OCI-LY7 (cell line): ENCODE results near the gene COL8A1. TPM values are rescaled to one million over a fixed set of nuclear protein-coding genes. Genes with fewer than 3 reads are reported as not detected.

Experiments
- BruUV-seq: library from RNA; stranded (reverse); fragments of 400-500 nt; replicated peaks from 2 replicates; lab custom pipeline; 2021; lab: Mats Ljungman, UMichigan
- CTCF ChIA-PET: fragments of 300-600 bp; sonication (Branson Sonifier 250); formaldehyde crosslinking; loops from one replicate; lab custom pipeline; 2022; ENCODE audit warnings: antibody characterized with exemption; ENCODE audit not compliant: unreplicated experiment; lab: Charles Lee
- POLR2A ChIA-PET: fragments of 300-600 bp; sonication (Branson Sonifier 250); formaldehyde crosslinking; loops from one replicate; lab custom pipeline; 2022; ENCODE audit warnings: antibody characterized with exemption; lab: Charles Lee
- DNase-seq: peaks from one replicate; pipeline ENCODE4 v3.0.0-alpha.2; 2015; ENCODE audit warnings: low spot score
- H2AFZ ChIP-seq: fragments of 200-600 bp; sonication (generic), shearing (Covaris generic); 2 replicates; pipeline ENCODE4 v1.6.1; 2014; ENCODE audit warnings: mild to moderate bottlenecking, antibody characterized with exemption, low read length, moderate library complexity
- H3K27ac ChIP-seq: fragments of 200-600 bp; sonication (generic); 2 replicates; pipeline ENCODE4 v1.5.1; 2014; ENCODE audit warnings: mixed run types, low read depth, mild to moderate bottlenecking, moderate library complexity, low read length, inconsistent platforms; ENCODE audit not compliant: poor library complexity, severe bottlenecking
- H3K36me3 ChIP-seq: fragments of 200-600 bp; sonication (generic); 2 replicates; pipeline ENCODE4 v1.6.1; 2014; ENCODE audit warnings: mild to moderate bottlenecking, antibody characterized with exemption, low read length, moderate library complexity, mixed read lengths; ENCODE audit not compliant: insufficient read depth
- H3K4me1 ChIP-seq: fragments of 200-600 bp; sonication (generic); 2 replicates; pipeline ENCODE4 v1.5.1; 2014; ENCODE audit warnings: mild to moderate bottlenecking, low read length; ENCODE audit not compliant: insufficient read depth, poor library complexity, severe bottlenecking
- H3K4me2 ChIP-seq: fragments of 200-600 bp; sonication (generic); 2 replicates; pipeline ENCODE4 v1.6.1; 2014; ENCODE audit warnings: mild to moderate bottlenecking, low read length
- H3K4me3 ChIP-seq: fragments of 200-600 bp; sonication (generic); 2 replicates; pipeline ENCODE4 v1.5.1; 2014; ENCODE audit warnings: mild to moderate bottlenecking, low read depth, low read length; ENCODE audit not compliant: poor library complexity, severe bottlenecking
- H3K79me2 ChIP-seq: fragments of 200-600 bp; sonication (generic); 2 replicates; pipeline ENCODE4 v1.6.1; 2016; ENCODE audit warnings: low read depth, mild to moderate bottlenecking, low read length, moderate library complexity, mixed read lengths; ENCODE audit not compliant: insufficient read depth
- H3K9me2 ChIP-seq: fragments of 200-600 bp; sonication (generic); 2 replicates; pipeline ENCODE4 v1.6.1; 2016; ENCODE audit warnings: mild to moderate bottlenecking, low read length, mixed read lengths; ENCODE audit not compliant: insufficient read depth
- H3K9me3 ChIP-seq: fragments of 200-600 bp; sonication (generic); 2 replicates; pipeline ENCODE4 v1.6.1; 2014; ENCODE audit warnings: mild to moderate bottlenecking, mixed run types, low read length, mixed read lengths
- H4K20me1 ChIP-seq: fragments of 200-600 bp; sonication (generic); 2 replicates; pipeline ENCODE4 v1.6.1; 2014; ENCODE audit warnings: mild to moderate bottlenecking, antibody characterized with exemption, low read length, moderate library complexity, mixed read lengths; ENCODE audit not compliant: insufficient read depth
- EZH2phosphoT487 ChIP-seq: fragments of 200-600 bp; sonication (generic); IDR thresholded peaks from 2 replicates; pipeline ENCODE4 v1.6.1; 2018; ENCODE audit warnings: low read depth, borderline replicate concordance, mild to moderate bottlenecking, mixed run types, antibody characterized with exemption, low read length, moderate library complexity, mixed read lengths
- intact Hi-C: fragments of 100-400 bp; cut with micrococcal nuclease; formaldehyde crosslinking; loops from one replicate; pipeline ENCODE4 v1.10.0; 2022; ENCODE audit not compliant: unreplicated experiment
- total RNA-seq, 2 experiments: library from RNA; depleted of rRNA in 1 of 2; stranded (reverse); fragments of >200 nt in 1 of 2; shearing (Covaris generic) in 1 of 2; gene quantifications; 2 replicates each; pipeline ENCODE4 v1.2.3, GENCODE V29; 2014 to 2022
- TF ChIP-seq, protein P1 (sequence below): fragments of 200-600 bp; sonication (generic); conservative IDR thresholded peaks from 2 replicates; pipeline ENCODE4 v1.5.1; 2014; ENCODE audit warnings: mild to moderate bottlenecking, antibody characterized with exemption, low read length, moderate library complexity, mixed read lengths

COL8A1 gene
- total RNA-seq, 2 experiments from 2014 or later: 0.10 TPM; not detected in 1

DNA sequence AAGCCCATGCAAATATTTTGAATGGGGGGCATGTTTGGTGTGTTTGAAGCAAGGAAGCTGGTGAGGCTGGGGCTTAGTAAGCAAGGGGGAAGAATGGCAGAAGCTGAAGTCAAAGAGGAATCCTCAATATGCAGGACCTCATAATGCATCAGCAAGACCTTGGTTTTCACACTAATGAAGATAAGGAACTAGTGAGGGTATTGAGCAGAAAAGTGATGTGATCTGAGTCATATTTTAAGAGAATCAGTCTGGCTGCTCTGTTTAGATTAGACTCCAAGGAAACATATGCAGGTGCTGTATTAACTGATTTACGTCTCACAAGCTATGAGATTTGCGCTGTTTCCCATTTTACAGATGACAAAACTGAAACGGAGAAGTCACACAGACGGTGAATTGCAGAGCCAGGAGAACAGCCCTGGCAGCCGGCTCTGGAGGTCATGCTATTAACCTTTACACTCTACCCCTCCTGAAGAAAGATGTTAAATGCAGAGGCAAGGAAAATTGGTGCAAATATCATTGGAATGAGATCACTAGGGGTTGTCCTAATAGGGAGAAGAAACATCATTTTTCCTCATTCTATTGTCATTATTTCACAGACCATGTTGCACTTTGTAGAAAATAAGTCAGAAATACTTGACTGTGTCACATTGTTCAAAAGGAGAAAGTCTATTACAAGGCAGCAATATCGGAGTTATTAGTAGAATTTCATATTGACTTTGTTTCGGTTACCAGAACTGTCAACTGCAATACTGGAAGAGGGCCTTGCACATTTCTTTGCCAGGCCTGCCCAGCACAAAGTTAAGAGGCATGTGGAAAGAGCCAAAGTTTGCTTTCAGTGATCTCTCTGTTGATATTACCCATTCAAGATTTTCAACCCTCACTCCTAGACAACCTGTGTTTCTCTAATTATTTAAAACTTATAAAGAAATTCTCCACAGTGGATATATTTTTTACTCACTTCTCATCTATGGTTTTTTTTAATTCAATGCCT is 64.9 kb downstream of the COL8A1 start:
- Histone ChIP-seq H4K20me1 (no peaks in the 10 kb centered on the region), H3K27ac (no peak overlapping the region), H3K9me3 (no peaks in the 10 kb centered on the region), H3K4me1 (no peaks in the 10 kb centered on the region), H3K4me3 (no peak overlapping the region), H3K4me2 (no peak overlapping the region), H3K36me3 (no peaks in the 10 kb centered on the region), H2AFZ (no peak overlapping the region), H3K79me2 (no peaks in the 10 kb centered on the region), H3K9me2 (no peaks in the 10 kb centered on the region)
- CTCF ChIA-PET: no interaction called here
- POLR2A ChIA-PET: no interaction called here
- no peak for DNase-seq
- BruUV-seq: no TSS peak
- TF ChIP-seq, protein P1, sequence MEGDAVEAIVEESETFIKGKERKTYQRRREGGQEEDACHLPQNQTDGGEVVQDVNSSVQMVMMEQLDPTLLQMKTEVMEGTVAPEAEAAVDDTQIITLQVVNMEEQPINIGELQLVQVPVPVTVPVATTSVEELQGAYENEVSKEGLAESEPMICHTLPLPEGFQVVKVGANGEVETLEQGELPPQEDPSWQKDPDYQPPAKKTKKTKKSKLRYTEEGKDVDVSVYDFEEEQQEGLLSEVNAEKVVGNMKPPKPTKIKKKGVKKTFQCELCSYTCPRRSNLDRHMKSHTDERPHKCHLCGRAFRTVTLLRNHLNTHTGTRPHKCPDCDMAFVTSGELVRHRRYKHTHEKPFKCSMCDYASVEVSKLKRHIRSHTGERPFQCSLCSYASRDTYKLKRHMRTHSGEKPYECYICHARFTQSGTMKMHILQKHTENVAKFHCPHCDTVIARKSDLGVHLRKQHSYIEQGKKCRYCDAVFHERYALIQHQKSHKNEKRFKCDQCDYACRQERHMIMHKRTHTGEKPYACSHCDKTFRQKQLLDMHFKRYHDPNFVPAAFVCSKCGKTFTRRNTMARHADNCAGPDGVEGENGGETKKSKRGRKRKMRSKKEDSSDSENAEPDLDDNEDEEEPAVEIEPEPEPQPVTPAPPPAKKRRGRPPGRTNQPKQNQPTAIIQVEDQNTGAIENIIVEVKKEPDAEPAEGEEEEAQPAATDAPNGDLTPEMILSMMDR: no peak
- TF ChIP-seq EZH2phosphoT487: no peak
- intact Hi-C loops: no loop called here

DNA sequence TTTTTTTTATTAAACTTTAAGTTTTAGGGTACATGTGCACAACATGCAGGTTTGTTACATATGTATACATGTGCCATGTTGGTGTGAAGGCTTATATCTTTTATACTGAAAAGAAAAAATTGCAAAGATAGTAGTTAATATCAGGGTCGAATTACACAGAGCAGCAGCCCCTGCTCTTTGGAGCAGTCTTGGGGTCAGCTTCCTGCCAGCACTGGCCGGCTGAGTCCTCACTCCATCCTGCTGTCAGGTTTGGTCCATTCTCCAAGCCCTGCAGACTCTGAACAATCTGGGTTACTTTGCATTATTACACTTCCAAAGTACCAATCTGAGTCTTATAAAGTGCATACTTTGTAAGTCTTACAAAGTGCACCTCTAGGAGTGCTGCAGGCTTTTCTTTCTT is 66.0 kb downstream of the COL8A1 start:
- Histone ChIP-seq H3K4me3 (no peak overlapping the region), H3K79me2 (no peaks in the 10 kb centered on the region), H3K36me3 (no peaks in the 10 kb centered on the region), H3K4me1 (no peaks in the 10 kb centered on the region), H3K9me2 (no peaks in the 10 kb centered on the region), H3K4me2 (no peak overlapping the region), H4K20me1 (no peaks in the 10 kb centered on the region), H3K9me3 (no peaks in the 10 kb centered on the region), H2AFZ (no peak overlapping the region), H3K27ac (no peak overlapping the region)
- TF ChIP-seq EZH2phosphoT487: no peak
- TF ChIP-seq, protein P1: no peak
- DNase-seq: no peak
- intact Hi-C loops: no loop called here
- BruUV-seq: no TSS peak
- ChIA-PET POLR2A (no interaction called here), CTCF (no interaction called here)

DNA sequence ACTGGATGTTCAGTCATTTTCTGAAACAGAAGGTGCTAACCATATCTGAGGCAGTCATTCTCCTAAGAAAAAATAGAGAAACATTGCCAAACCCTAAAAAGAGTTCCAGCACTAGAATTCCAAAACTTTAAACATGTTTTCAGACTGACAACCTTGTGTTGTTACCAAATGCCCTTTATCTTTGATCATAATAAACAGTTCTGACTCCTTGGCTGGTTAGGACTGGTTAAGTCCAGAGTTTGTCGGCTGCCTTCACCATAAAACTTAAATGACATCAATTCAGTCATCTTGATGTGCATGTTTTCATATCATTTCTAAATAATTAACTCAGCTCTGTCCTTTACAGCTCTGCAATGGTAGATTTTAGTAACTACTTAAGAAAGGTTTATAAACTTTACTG is 68.0 kb downstream of the COL8A1 start:
- CTCF ChIA-PET: no interaction called here
- H3K4me2 ChIP-seq: no peak overlapping the region
- TF ChIP-seq, protein P1: no peak
- no peak for TF ChIP-seq EZH2phosphoT487
- H3K4me3 ChIP-seq: no peak overlapping the region
- BruUV-seq: no TSS peak
- H3K36me3 ChIP-seq: no peaks in the 10 kb centered on the region
- no peak overlapping the region for H3K27ac ChIP-seq
- intact Hi-C loops: no loop called here
- no peaks in the 10 kb centered on the region for H4K20me1 ChIP-seq
- no peaks in the 10 kb centered on the region for H3K9me3 ChIP-seq
- no peak overlapping the region for H2AFZ ChIP-seq
- POLR2A ChIA-PET: no interaction called here
- no peaks in the 10 kb centered on the region for H3K9me2 ChIP-seq
- H3K4me1 ChIP-seq: no peaks in the 10 kb centered on the region
- H3K79me2 ChIP-seq: no peaks in the 10 kb centered on the region
- DNase-seq: no peak
